ENCODE data around the gene SERPINA4. TPM values are rescaled to one million over a fixed set of nuclear protein-coding genes. Genes with fewer than 3 reads are reported as not detected.

SERPINA4 gene
- total RNA-seq, 1 donor from 2014 or later, result not detected

- DNase-seq (ENCODE audit: low spot score), result no peak
- Mint-ChIP-seq H3K27me3 (ENCODE audit: unreplicated experiment) (peaks cover 10% of the 10 kb centered on the region), H3K4me1 (ENCODE audit: unreplicated experiment) (no peaks in the 10 kb centered on the region), H3K9me3 (ENCODE audit: unreplicated experiment) (no peaks in the 10 kb centered on the region), H3K4me3 (ENCODE audit: unreplicated experiment) (no peak overlapping the region), H3K36me3 (ENCODE audit: low read depth, unreplicated experiment) (peaks cover 3% of the 10 kb centered on the region), H3K27ac (ENCODE audit: unreplicated experiment) (no peak overlapping the region)
- TF ChIP-seq, protein P1, sequence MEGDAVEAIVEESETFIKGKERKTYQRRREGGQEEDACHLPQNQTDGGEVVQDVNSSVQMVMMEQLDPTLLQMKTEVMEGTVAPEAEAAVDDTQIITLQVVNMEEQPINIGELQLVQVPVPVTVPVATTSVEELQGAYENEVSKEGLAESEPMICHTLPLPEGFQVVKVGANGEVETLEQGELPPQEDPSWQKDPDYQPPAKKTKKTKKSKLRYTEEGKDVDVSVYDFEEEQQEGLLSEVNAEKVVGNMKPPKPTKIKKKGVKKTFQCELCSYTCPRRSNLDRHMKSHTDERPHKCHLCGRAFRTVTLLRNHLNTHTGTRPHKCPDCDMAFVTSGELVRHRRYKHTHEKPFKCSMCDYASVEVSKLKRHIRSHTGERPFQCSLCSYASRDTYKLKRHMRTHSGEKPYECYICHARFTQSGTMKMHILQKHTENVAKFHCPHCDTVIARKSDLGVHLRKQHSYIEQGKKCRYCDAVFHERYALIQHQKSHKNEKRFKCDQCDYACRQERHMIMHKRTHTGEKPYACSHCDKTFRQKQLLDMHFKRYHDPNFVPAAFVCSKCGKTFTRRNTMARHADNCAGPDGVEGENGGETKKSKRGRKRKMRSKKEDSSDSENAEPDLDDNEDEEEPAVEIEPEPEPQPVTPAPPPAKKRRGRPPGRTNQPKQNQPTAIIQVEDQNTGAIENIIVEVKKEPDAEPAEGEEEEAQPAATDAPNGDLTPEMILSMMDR (IDR thresholded peaks at IDR 0.05; ENCODE audit: unreplicated experiment), result no peak
Observed at GRCh38 chr14:94582199-94582750, 21.0 kb downstream of the SERPINA4 start.

GRCh38 chr14:94582851-94583250, 21.6 kb downstream of the SERPINA4 start:
- Mint-ChIP-seq H3K27ac (ENCODE audit: unreplicated experiment) (no peak overlapping the region), H3K36me3 (ENCODE audit: low read depth, unreplicated experiment) (peaks cover 3% of the 10 kb centered on the region), H3K4me1 (ENCODE audit: unreplicated experiment) (no peaks in the 10 kb centered on the region), H3K9me3 (ENCODE audit: unreplicated experiment) (no peaks in the 10 kb centered on the region), H3K27me3 (ENCODE audit: unreplicated experiment) (peaks cover 10% of the 10 kb centered on the region), H3K4me3 (ENCODE audit: unreplicated experiment) (no peak overlapping the region)
- DNase-seq (ENCODE audit: low spot score), result no peak
- TF ChIP-seq, protein P1 (IDR thresholded peaks at IDR 0.05; ENCODE audit: unreplicated experiment), result no peak

DNA sequence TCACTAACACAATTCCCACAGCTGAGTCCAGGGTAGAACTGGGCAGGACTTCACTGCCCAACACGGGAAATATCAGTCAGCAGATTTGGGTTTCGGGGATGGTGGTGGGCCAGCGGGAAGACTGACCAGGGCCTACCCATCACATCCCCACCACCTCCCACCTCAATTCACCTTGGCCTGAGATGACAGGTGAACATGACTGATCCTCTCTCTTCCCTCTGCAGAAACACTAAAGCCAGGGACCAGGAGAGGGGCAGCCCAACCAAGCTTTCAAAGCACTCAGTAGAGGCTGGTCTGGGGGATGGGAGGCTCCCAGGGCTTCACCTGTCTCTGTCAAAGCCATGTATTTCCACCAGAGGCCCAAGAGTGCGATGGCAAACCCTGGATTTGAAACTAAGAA, 22.3 kb downstream of the SERPINA4 start:
- Mint-ChIP-seq H3K27me3 (ENCODE audit: unreplicated experiment) (peaks cover 12% of the 10 kb centered on the region), H3K9me3 (ENCODE audit: unreplicated experiment) (no peaks in the 10 kb centered on the region), H3K4me3 (ENCODE audit: unreplicated experiment) (no peak overlapping the region), H3K36me3 (ENCODE audit: low read depth, unreplicated experiment) (peaks cover 3% of the 10 kb centered on the region), H3K27ac (ENCODE audit: unreplicated experiment) (no peak overlapping the region), H3K4me1 (ENCODE audit: unreplicated experiment) (no peaks in the 10 kb centered on the region)
- DNase-seq (ENCODE audit: low spot score), result no peak
- TF ChIP-seq, protein P1 (IDR thresholded peaks at IDR 0.05; ENCODE audit: unreplicated experiment), result no peak

DNA sequence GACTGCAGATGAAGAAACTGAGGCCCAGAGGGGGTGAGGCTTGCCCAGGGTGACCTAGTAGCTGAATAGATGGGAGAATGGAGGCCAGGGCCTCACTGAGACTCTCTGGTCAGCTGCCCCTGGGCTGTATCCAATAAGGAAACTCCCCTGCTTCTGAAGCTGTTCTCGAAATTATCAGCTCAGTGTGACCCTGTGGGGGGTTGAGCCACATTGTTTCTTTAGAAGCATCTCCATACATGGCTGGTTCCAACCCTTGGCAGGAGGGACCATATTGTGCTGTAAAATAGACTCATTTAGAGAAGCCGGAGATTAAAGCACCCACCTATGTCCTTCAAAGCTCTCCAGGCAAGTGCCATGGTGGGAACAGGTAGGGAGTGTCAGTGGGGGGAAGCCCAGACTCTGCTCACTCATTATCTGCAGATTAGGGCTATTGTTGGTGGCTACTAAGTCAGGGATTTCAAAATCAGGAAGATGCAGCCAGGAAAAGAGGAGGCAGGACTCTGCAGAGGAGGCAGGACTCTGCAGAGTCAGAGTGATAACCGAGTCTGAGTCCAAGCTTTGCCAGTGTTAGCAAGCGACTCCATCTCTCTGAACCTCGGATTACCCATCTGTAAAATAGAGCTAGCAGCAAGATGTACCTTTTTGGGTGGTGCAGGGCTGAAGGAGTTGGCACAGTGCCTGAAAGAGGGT, 23.5 kb downstream of the SERPINA4 start:
- H3K27ac Mint-ChIP-seq (ENCODE audit: unreplicated experiment), result no peak overlapping the region
- no peak for DNase-seq (ENCODE audit: low spot score)

DNA sequence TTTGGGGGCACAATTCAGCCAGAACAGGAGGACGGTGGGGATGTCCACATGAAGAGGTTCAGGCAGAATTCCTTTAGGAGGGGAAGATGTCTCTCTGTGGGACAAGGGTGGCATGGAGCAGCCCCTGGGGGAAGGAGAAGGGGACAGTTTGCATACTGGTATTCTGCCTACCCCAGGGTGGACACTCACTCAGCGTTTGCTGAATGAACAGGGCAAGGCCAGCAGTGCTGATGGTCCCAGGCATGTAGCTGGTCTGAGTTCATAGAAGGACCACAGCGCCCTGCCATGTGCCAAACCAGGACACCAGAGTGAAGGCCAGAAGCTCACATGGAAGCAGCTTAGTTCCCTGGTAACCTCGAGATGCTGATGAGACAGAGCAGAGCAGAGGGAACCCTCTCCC, 25.4 kb downstream of the SERPINA4 start:
- no peak for DNase-seq (ENCODE audit: low spot score)
- H3K36me3 Mint-ChIP-seq (ENCODE audit: low read depth, unreplicated experiment), result no peaks in the 10 kb centered on the region
- H3K27ac Mint-ChIP-seq (ENCODE audit: unreplicated experiment), result no peak overlapping the region
- TF ChIP-seq, protein P1 (IDR thresholded peaks at IDR 0.05; ENCODE audit: unreplicated experiment), result no peak
- H3K9me3 Mint-ChIP-seq (ENCODE audit: unreplicated experiment), result no peaks in the 10 kb centered on the region
- H3K4me1 Mint-ChIP-seq (ENCODE audit: unreplicated experiment), result no peaks in the 10 kb centered on the region
- peaks cover 13% of the 10 kb centered on the region for H3K27me3 Mint-ChIP-seq (ENCODE audit: unreplicated experiment)
- no peak overlapping the region for H3K4me3 Mint-ChIP-seq (ENCODE audit: unreplicated experiment)

More for the DNA sequence above, 23.5 kb downstream of the SERPINA4 start:
- H3K36me3 Mint-ChIP-seq (ENCODE audit: low read depth, unreplicated experiment), result no peaks in the 10 kb centered on the region
- H3K9me3 Mint-ChIP-seq (ENCODE audit: unreplicated experiment), result no peaks in the 10 kb centered on the region
- H3K27me3 Mint-ChIP-seq (ENCODE audit: unreplicated experiment), result peaks cover 11% of the 10 kb centered on the region
- TF ChIP-seq, protein P1 (IDR thresholded peaks at IDR 0.05; ENCODE audit: unreplicated experiment), result no peak
- H3K4me3 Mint-ChIP-seq (ENCODE audit: unreplicated experiment), result no peak overlapping the region
- no peaks in the 10 kb centered on the region for H3K4me1 Mint-ChIP-seq (ENCODE audit: unreplicated experiment)

All from endothelial cell (in vitro differentiated cells).